ENCODE results near the gene FLNB.

DNA sequence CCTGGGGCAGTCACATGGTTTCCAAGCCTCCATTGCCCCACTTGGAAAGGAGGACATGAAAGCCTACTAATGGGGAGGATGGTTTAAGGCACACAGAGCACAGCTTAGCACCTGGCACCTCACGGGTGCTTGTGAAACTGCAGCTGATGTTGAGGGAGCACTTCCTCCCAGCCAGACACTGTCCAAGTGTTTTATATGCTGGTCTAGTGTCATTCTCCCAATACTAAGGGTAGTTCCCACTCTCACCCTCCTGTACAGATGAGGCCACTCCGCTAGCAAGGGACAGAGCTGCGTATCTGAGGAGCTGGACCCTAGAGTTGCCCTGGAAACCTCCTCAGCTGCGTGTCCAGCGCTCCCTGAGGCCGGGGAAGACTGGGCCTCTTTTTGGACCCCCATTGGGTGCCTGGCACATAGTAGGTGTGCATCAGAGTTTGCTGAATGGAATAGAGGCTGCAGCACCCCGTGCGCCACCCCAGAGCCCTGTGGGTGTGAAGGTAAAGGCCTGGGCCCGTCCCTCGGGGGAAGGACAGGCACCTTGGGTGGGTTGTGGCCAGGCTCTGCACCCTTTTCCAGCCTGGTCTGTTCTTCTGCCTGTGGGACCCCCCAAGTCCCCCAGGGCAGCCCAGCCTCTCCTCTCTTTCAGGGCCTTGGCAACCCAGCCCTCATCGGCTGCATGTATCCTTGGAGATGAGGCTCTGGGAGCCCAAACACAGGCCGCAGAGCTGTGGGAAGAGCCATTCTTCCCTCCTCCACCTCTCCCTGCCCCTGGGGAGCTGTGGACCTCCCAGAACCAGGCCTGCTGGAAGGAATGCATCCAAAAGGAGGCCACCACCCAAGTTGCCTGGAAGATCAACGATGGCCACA lies 171.2 kb downstream of the FLNB start:
- TF ChIP-seq, protein P1, sequence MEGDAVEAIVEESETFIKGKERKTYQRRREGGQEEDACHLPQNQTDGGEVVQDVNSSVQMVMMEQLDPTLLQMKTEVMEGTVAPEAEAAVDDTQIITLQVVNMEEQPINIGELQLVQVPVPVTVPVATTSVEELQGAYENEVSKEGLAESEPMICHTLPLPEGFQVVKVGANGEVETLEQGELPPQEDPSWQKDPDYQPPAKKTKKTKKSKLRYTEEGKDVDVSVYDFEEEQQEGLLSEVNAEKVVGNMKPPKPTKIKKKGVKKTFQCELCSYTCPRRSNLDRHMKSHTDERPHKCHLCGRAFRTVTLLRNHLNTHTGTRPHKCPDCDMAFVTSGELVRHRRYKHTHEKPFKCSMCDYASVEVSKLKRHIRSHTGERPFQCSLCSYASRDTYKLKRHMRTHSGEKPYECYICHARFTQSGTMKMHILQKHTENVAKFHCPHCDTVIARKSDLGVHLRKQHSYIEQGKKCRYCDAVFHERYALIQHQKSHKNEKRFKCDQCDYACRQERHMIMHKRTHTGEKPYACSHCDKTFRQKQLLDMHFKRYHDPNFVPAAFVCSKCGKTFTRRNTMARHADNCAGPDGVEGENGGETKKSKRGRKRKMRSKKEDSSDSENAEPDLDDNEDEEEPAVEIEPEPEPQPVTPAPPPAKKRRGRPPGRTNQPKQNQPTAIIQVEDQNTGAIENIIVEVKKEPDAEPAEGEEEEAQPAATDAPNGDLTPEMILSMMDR (IDR thresholded peaks at IDR 0.05; ENCODE audit: poor library complexity, severe bottlenecking), result no peak
- TF ChIP-seq EZH2 (IDR thresholded peaks at IDR 0.05; ENCODE audit: borderline replicate concordance, insufficient read depth, low read length, poor library complexity, severe bottlenecking), result no peak
- no peak for TF ChIP-seq POLR2AphosphoS5 (IDR thresholded peaks at IDR 0.05)
